ENCODE data around the gene SDCCAG8. TPM values are rescaled to one million over a fixed set of nuclear protein-coding genes. Genes with fewer than 3 reads are reported as not detected.

The SDCCAG8 gene
- total RNA-seq, 2 experiments from 2014 or later, result 18.3 to 21.2 TPM

DNA sequence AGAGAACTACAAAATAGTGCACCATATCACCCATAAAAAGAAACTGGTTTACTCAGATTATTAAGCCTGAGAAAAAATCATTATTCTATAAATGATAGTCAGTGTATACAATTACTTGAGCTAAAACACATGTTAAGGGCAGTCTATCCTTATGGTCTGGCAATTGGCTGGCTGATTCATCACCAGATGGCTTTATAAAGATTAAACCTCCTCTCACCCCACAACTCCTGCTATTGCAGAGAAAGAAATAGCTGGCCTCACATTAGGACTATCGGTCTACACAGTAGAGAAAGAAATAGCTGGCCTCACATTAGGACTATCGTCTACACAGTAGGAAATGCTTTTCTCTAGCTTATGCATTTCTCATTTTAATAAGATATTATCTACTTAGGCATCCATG is 21.9 kb upstream of the SDCCAG8 start:
- Mint-ChIP-seq H3K4me1 (ENCODE audit: low read depth) (peaks cover 23% of the 10 kb centered on the region), H3K27ac (no peak overlapping the region), H3K4me3 (no peak overlapping the region), H3K36me3 (ENCODE audit: low read depth) (peaks cover 77% of the 10 kb centered on the region), H3K27me3 (no peaks in the 10 kb centered on the region), H3K9me3 (peaks cover 11% of the 10 kb centered on the region)
- TF ChIP-seq CTCF (IDR thresholded peaks at IDR 0.05), result no peak
- POLR2A ChIA-PET, result interaction anchor here (2.4 kb wide), 1 partner anchor 21 kb away, joined by 11 read pairs; the partner anchor contains the start of gene CEP170
- CTCF ChIA-PET, result interaction anchor here (2.3 kb wide), 1 partner anchor 21 kb away, joined by 10 read pairs; the partner anchor contains the start of gene CEP170
- DNase-seq, result no peak
- Histone ChIP-seq H3K27ac (ENCODE audit: low read depth in 1 of 2, low read length in 2 of 2) (no peak overlapping the region), H3K4me1 (ENCODE audit: insufficient read depth, low read length) (no peaks in the 10 kb centered on the region), H3K27me3 (ENCODE audit: control insufficient read depth in 1 of 2, insufficient read depth in 2 of 2, low read length in 2 of 2) (no peaks in the 10 kb centered on the region), H3K36me3 (ENCODE audit: insufficient read depth, low read length) (peaks cover 3% of the 10 kb centered on the region), H3K4me3 (ENCODE audit: low read length) (no peak overlapping the region), H3K9me3 (ENCODE audit: control insufficient read depth in 1 of 2, insufficient read depth in 1 of 2, low read length in 2 of 2) (peaks cover 11 to 28% of the 10 kb centered on the region in 2 experiments)
- intact Hi-C loops (cut with DNase I, micrococcal nuclease), result loop anchor here in 1 of 2 experiments (5.0 kb wide), 1 partner anchor 33 kb away; no protein-coding TSS in a partner anchor
- no peak for ATAC-seq (ENCODE audit: poor library complexity)

DNA sequence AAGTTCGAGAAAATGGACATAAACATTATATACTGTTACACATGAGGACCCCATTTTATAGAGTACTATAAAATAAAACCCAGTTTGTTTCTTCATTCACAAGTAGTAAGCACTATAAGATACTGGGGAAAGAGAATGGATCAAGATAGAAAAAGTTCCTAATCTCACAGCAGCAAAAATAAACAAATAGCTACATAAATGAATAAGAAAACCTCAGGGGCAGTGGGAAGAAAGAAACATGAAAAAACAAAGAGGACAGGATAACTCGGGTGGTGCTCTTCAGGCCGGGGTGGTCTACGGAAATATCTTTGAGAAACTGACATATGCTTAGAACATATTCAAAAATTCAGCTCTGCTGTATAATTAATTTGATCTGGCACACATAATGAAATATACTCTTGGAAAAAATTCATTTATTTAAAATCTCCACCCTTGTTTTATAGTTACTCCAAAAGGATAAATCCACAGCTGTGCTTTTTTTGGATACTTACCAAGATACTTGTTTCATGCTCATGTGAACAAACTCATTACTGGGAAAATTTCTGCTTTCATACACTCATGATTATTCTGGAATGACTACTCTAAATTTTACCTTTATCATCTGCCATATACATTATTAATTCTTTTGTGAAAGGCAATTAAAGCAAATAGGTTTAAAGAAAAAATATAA is 20.7 kb upstream of the SDCCAG8 start:
- Histone ChIP-seq H3K4me1 (ENCODE audit: insufficient read depth, low read length) (no peaks in the 10 kb centered on the region), H3K27me3 (ENCODE audit: control insufficient read depth in 1 of 2, insufficient read depth in 2 of 2, low read length in 2 of 2) (no peaks in the 10 kb centered on the region), H3K9me3 (ENCODE audit: control insufficient read depth in 1 of 2, insufficient read depth in 1 of 2, low read length in 2 of 2) (peaks cover 9 to 24% of the 10 kb centered on the region in 2 experiments), H3K4me3 (ENCODE audit: low read length) (no peak overlapping the region), H3K36me3 (ENCODE audit: insufficient read depth, low read length) (peaks cover 3% of the 10 kb centered on the region), H3K27ac (ENCODE audit: low read depth in 1 of 2, low read length in 2 of 2) (no peak overlapping the region)
- Mint-ChIP-seq H3K36me3 (ENCODE audit: low read depth) (peaks cover 78% of the 10 kb centered on the region), H3K27ac (no peak overlapping the region), H3K9me3 (peaks cover 11% of the 10 kb centered on the region), H3K4me1 (ENCODE audit: low read depth) (peaks cover 29% of the 10 kb centered on the region), H3K27me3 (no peaks in the 10 kb centered on the region), H3K4me3 (no peak overlapping the region)
- ATAC-seq (ENCODE audit: poor library complexity) (no peak), DNase-seq (no peak)
- ChIA-PET CTCF (interaction anchor here (2.3 kb wide), 1 partner anchor 19 kb away, joined by 10 read pairs; the partner anchor contains the start of gene CEP170), POLR2A (interaction anchor here (0.7 to 2.4 kb wide), 2 partner anchors 8 to 20 kb away, joined by 3 to 11 read pairs; partner anchors contain the start of gene CEP170)
- no peak for TF ChIP-seq CTCF (IDR thresholded peaks at IDR 0.05)
- intact Hi-C loops (cut with DNase I, micrococcal nuclease), result loop anchor here in 1 of 2 experiments (5.0 kb wide), 1 partner anchor 32 kb away; no protein-coding TSS in a partner anchor

- no peak overlapping the region for H3K27ac Mint-ChIP-seq
- Histone ChIP-seq H3K36me3 (ENCODE audit: insufficient read depth, low read length) (peaks cover 3% of the 10 kb centered on the region), H3K27me3 (ENCODE audit: control insufficient read depth in 1 of 2, insufficient read depth in 2 of 2, low read length in 2 of 2) (no peaks in the 10 kb centered on the region), H3K27ac (ENCODE audit: low read depth in 1 of 2, low read length in 2 of 2) (no peak overlapping the region), H3K4me1 (ENCODE audit: insufficient read depth, low read length) (no peaks in the 10 kb centered on the region), H3K4me3 (ENCODE audit: low read length) (no peak overlapping the region), H3K9me3 (ENCODE audit: control insufficient read depth in 1 of 2, insufficient read depth in 1 of 2, low read length in 2 of 2) (peaks cover 6 to 9% of the 10 kb centered on the region in 2 experiments)
- peaks cover 74% of the 10 kb centered on the region for H3K36me3 Mint-ChIP-seq (ENCODE audit: low read depth)
- ChIA-PET POLR2A (interaction anchor here (1.3 kb wide), 1 partner anchor 12 kb away, joined by 3 read pairs; no protein-coding TSS in a partner anchor), CTCF (no interaction called here)
- DNase-seq (no peak), ATAC-seq (ENCODE audit: poor library complexity) (no peak)
- no peak for TF ChIP-seq CTCF (IDR thresholded peaks at IDR 0.05)
- peaks cover 5% of the 10 kb centered on the region for H3K9me3 Mint-ChIP-seq
- no peaks in the 10 kb centered on the region for H3K27me3 Mint-ChIP-seq
- peaks cover 31% of the 10 kb centered on the region for H3K4me1 Mint-ChIP-seq (ENCODE audit: low read depth)
- intact Hi-C loops (cut with DNase I, micrococcal nuclease), result no loop called here
- H3K4me3 Mint-ChIP-seq, result no peak overlapping the region
Measured at GRCh38 chr1:243236604-243237252, 19.1 kb upstream of the SDCCAG8 start.

Measured in CD4-positive, alpha-beta T cell (primary cell).